ENCODE measurements around the gene TRIP10.

Gene TRIP10

GRCh38 chr19:6735181-6735911 is 4.1 kb upstream of the TRIP10 start:
- H3K4me3 ChIP-seq (ENCODE audit: insufficient read depth, low read depth, low read length, poor library complexity, severe bottlenecking), result no peak overlapping the region

GRCh38 chr19:6736169-6736916 is 3.1 kb upstream of the TRIP10 start:
- Histone ChIP-seq H3K36me3 (ENCODE audit: control insufficient read depth, insufficient read depth, low read length) (peaks cover 8% of the 10 kb centered on the region), H3K9me3 (ENCODE audit: control insufficient read depth, low read length) (no peaks in the 10 kb centered on the region), H3K4me1 (ENCODE audit: control insufficient read depth, insufficient read depth, low read length, poor library complexity, severe bottlenecking) (peaks cover 41% of the 10 kb centered on the region), H3K4me3 (ENCODE audit: insufficient read depth, low read depth, low read length, poor library complexity, severe bottlenecking) (peak overlapping the region; percentile 72), H3K27ac (ENCODE audit: insufficient read depth, low read length, poor library complexity, severe bottlenecking) (peak overlapping the region; percentile 83), H3K27me3 (replicated peaks; ENCODE audit: control insufficient read depth, insufficient read depth, low read length, poor library complexity, severe bottlenecking) (no peaks in the 10 kb centered on the region)
- DNase-seq, result peak; percentile 46 to 55 (median 55)

More at GRCh38 chr19:6735181-6735911, 4.1 kb upstream of the TRIP10 start:
- no peaks in the 10 kb centered on the region for H3K27me3 ChIP-seq (replicated peaks; ENCODE audit: control insufficient read depth, insufficient read depth, low read length, poor library complexity, severe bottlenecking)
- peak overlapping the region; percentile 83 for H3K27ac ChIP-seq (ENCODE audit: insufficient read depth, low read length, poor library complexity, severe bottlenecking)
- H3K9me3 ChIP-seq (ENCODE audit: control insufficient read depth, low read length), result no peaks in the 10 kb centered on the region
- H3K4me1 ChIP-seq (ENCODE audit: control insufficient read depth, insufficient read depth, low read length, poor library complexity, severe bottlenecking), result peaks cover 32% of the 10 kb centered on the region
- H3K36me3 ChIP-seq (ENCODE audit: control insufficient read depth, insufficient read depth, low read length), result peaks cover 8% of the 10 kb centered on the region
- DNase-seq, result no peak

- Histone ChIP-seq H3K36me3 (ENCODE audit: control insufficient read depth, insufficient read depth, low read length) (peaks cover 8% of the 10 kb centered on the region), H3K27ac (ENCODE audit: insufficient read depth, low read length, poor library complexity, severe bottlenecking) (peak overlapping the region; percentile 83), H3K4me3 (ENCODE audit: insufficient read depth, low read depth, low read length, poor library complexity, severe bottlenecking) (peak overlapping the region; percentile 72), H3K4me1 (ENCODE audit: control insufficient read depth, insufficient read depth, low read length, poor library complexity, severe bottlenecking) (peaks cover 41% of the 10 kb centered on the region), H3K27me3 (replicated peaks; ENCODE audit: control insufficient read depth, insufficient read depth, low read length, poor library complexity, severe bottlenecking) (no peaks in the 10 kb centered on the region), H3K9me3 (ENCODE audit: control insufficient read depth, low read length) (no peaks in the 10 kb centered on the region)
- peak in 1 of 3 donors; percentile 21 for DNase-seq
These were observed 2.6 kb upstream of the TRIP10 start for GRCh38 chr19:6736917-6737283.

- Histone ChIP-seq H3K4me1 (ENCODE audit: control insufficient read depth, insufficient read depth, low read length, poor library complexity, severe bottlenecking) (peaks cover 41% of the 10 kb centered on the region), H3K27ac (ENCODE audit: insufficient read depth, low read length, poor library complexity, severe bottlenecking) (peak within 1 kb of the TSS; percentile 83), H3K36me3 (ENCODE audit: control insufficient read depth, insufficient read depth, low read length) (peaks cover 6% of the 10 kb centered on the region), H3K27me3 (replicated peaks; ENCODE audit: control insufficient read depth, insufficient read depth, low read length, poor library complexity, severe bottlenecking) (no peaks in the 10 kb centered on the region), H3K9me3 (ENCODE audit: control insufficient read depth, low read length) (no peaks in the 10 kb centered on the region), H3K4me3 (ENCODE audit: insufficient read depth, low read depth, low read length, poor library complexity, severe bottlenecking) (peak within 1 kb of the TSS; percentile 72)
- peak; percentile 98 to 99 (median 99) for DNase-seq
These were observed 2.1 kb upstream of the TRIP10 start, which contains the start of gene GPR108 for GRCh38 chr19:6737284-6737872. GPR108 (minus strand) TSS chr19:6737580; CDS start chr19:6737576, 4 bp downstream.

DNA sequence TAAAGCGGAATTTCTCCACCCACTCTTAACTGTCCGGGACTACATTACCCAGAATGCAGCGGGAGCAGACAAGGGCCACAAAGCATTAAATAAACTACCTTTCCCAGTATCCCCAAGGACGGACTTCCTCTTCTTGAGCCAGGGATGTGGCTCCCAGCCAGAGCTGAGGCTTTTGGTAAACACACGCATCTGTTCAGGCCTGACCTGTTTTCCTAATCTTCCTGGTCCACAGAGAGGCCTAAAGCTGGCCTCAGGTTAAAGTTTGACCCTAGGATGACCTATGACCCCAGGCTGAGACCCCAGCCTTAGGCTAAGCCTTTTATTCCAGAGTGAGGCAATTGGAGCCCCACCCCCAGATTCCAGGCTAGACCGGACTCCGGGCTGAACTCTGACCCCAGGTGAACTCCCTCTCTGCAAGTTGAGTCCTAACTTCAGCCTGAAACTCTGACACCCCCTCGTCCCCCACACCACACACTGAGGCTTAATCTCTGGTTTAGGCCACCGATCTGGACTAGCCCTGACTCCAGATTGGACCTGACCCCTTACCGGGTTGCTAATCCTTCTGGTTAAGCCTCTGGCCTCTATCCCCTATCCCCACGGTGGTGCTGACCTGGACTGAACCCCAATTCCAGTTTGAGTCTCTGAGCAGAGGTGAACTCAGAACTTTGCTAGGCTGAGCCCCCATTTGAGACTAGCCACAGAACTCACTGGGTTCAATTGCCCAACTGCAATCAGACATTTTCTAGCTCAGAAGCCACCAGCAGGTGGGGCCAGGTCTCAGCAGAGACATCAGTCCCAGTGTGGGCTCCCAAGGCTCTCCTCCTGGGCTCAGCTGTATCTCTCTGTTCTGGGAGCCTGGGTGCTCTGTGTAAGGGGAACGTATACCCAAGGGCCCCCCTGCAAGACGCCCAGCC is 1.4 kb upstream of the TRIP10 start:
- no peaks in the 10 kb centered on the region for H3K36me3 ChIP-seq (ENCODE audit: control insufficient read depth, insufficient read depth, low read length)
- DNase-seq, result peak; percentile 47 to 63 (median 53)
- no peaks in the 10 kb centered on the region for H3K27me3 ChIP-seq (replicated peaks; ENCODE audit: control insufficient read depth, insufficient read depth, low read length, poor library complexity, severe bottlenecking)
- H3K4me3 ChIP-seq (ENCODE audit: insufficient read depth, low read depth, low read length, poor library complexity, severe bottlenecking), result peak overlapping the region; percentile 1
- peaks cover 41% of the 10 kb centered on the region for H3K4me1 ChIP-seq (ENCODE audit: control insufficient read depth, insufficient read depth, low read length, poor library complexity, severe bottlenecking)
- H3K9me3 ChIP-seq (ENCODE audit: control insufficient read depth, low read length), result no peaks in the 10 kb centered on the region
- H3K27ac ChIP-seq (ENCODE audit: insufficient read depth, low read length, poor library complexity, severe bottlenecking), result peak overlapping the region; percentile 56

DNA sequence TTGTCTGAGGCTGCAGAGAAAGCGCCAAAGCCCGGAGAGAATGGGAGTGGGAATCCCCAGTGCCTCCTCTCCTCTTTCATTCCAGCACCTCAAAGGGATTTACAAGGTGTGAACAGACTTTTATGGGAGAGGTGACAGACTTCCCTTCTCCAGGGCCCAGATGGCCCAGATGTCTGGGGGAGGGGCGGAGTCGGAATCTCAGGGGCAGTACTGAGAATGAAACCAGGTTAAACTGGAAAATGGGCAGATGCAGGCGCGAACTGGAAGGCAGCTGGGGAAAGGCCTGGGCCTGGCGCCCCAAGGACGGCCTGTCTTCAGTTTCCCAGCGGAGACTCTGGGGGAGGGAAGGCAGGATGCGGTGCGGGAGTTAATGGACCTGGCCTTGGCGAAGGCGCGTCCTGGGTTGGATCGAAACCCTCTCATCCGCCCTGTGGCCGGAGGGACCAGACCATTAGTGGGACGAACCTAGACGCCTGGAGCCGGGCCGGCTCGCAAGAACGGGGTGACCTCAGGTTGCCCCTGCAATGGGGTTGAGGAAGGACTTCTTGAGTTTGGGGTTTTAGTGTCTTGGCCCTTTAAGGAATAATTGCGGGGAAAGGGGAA is 592 bp upstream of the TRIP10 start:
- Histone ChIP-seq H3K27ac (ENCODE audit: insufficient read depth, low read length, poor library complexity, severe bottlenecking) (peak overlapping the region; percentile 56), H3K4me3 (ENCODE audit: insufficient read depth, low read depth, low read length, poor library complexity, severe bottlenecking) (peak overlapping the region; percentile 52), H3K36me3 (ENCODE audit: control insufficient read depth, insufficient read depth, low read length) (no peaks in the 10 kb centered on the region), H3K27me3 (replicated peaks; ENCODE audit: control insufficient read depth, insufficient read depth, low read length, poor library complexity, severe bottlenecking) (no peaks in the 10 kb centered on the region), H3K4me1 (ENCODE audit: control insufficient read depth, insufficient read depth, low read length, poor library complexity, severe bottlenecking) (peaks cover 41% of the 10 kb centered on the region), H3K9me3 (ENCODE audit: control insufficient read depth, low read length) (no peaks in the 10 kb centered on the region)
- DNase-seq, result peak in 1 of 3 donors; percentile 32

- DNase-seq, result no peak
- Histone ChIP-seq H3K27me3 (replicated peaks; ENCODE audit: control insufficient read depth, insufficient read depth, low read length, poor library complexity, severe bottlenecking) (no peaks in the 10 kb centered on the region), H3K27ac (ENCODE audit: insufficient read depth, low read length, poor library complexity, severe bottlenecking) (peak overlapping the region; percentile 46), H3K9me3 (ENCODE audit: control insufficient read depth, low read length) (no peaks in the 10 kb centered on the region), H3K36me3 (ENCODE audit: control insufficient read depth, insufficient read depth, low read length) (peaks cover under 1% of the 10 kb centered on the region), H3K4me1 (ENCODE audit: control insufficient read depth, insufficient read depth, low read length, poor library complexity, severe bottlenecking) (peaks cover 41% of the 10 kb centered on the region), H3K4me3 (ENCODE audit: insufficient read depth, low read depth, low read length, poor library complexity, severe bottlenecking) (peak overlapping the region; percentile 58)
These were observed 556 bp downstream of the TRIP10 start for GRCh38 chr19:6739883-6740588.

DNA sequence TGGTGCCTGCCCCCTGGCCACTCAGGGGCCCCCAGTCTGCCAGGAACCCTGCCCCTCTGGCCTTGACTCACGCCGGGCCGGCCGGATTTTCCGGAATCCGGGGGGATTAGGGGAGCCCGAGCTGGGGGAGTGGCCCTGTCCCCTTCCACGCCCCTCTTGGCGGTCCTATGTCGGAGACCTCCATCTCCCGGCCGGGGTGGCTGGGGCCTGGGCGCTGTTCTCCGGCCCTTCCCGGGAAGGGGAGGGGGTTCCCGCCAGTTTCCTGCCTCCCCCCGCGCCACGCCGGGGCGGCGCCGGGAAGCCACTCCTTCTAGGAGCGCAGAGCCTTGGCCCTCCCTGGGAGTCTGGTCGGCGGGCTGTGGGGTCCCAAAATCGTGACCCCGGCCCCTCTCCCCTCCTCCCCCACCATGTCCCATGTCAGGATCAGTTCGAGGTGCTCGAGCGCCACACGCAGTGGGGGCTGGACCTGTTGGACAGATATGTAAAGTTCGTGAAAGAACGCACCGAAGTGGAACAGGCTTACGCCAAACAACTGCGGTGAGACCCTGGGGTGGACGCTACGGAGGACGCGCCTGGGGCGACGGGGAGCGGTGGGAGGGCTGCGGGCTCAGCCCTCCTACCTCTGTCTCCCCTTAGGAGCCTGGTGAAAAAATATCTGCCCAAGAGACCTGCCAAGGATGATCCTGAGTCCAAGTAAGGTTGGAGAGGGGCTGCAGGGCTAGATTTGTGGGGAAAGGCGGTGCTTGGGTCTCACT is 1.3 kb downstream of the TRIP10 start:
- H3K27ac ChIP-seq (ENCODE audit: insufficient read depth, low read length, poor library complexity, severe bottlenecking), result peak overlapping the region; percentile 28
- peak in 2 of 3 donors; percentile 6 to 13 for DNase-seq

More for the DNA sequence above, 1.3 kb downstream of the TRIP10 start:
- peak overlapping the region; percentile 58 for H3K4me3 ChIP-seq (ENCODE audit: insufficient read depth, low read depth, low read length, poor library complexity, severe bottlenecking)
- H3K9me3 ChIP-seq (ENCODE audit: control insufficient read depth, low read length), result no peaks in the 10 kb centered on the region
- H3K4me1 ChIP-seq (ENCODE audit: control insufficient read depth, insufficient read depth, low read length, poor library complexity, severe bottlenecking), result peaks cover 41% of the 10 kb centered on the region
- peaks cover 7% of the 10 kb centered on the region for H3K36me3 ChIP-seq (ENCODE audit: control insufficient read depth, insufficient read depth, low read length)
- no peaks in the 10 kb centered on the region for H3K27me3 ChIP-seq (replicated peaks; ENCODE audit: control insufficient read depth, insufficient read depth, low read length, poor library complexity, severe bottlenecking)
